Hepatocyte (in vitro differentiated cells): ENCODE data around the gene PTGS1. TPM values are rescaled to one million over a fixed set of nuclear protein-coding genes. Genes with fewer than 3 reads are reported as not detected.

Source experiments
- DNase-seq: peaks from one replicate; pipeline ENCODE4 v3.0.0-alpha.2; 2016; ENCODE audit warnings: low spot score
- H2AFZ ChIP-seq: fragments of 200-600 bp; sonication (generic); 2 replicates; pipeline ENCODE4 v1.6.0; 2016; ENCODE audit warnings: antibody characterized with exemption, mild to moderate bottlenecking
- H3K27ac ChIP-seq: fragments of 200-600 bp; sonication (generic); 2 replicates; pipeline ENCODE4 v1.5.1; 2016; ENCODE audit warnings: mild to moderate bottlenecking
- H3K27me3 ChIP-seq: fragments of 200-600 bp; sonication (generic); 2 replicates; pipeline ENCODE4 v1.6.1; 2016
- H3K36me3 ChIP-seq: fragments of 200-600 bp; sonication (generic); replicated peaks from 2 replicates; pipeline ENCODE4 v1.5.1; 2016; ENCODE audit warnings: low read depth; ENCODE audit not compliant: insufficient read depth
- H3K4me1 ChIP-seq: fragments of 200-600 bp; sonication (generic); 2 replicates; pipeline ENCODE4 v1.5.1; 2016; ENCODE audit warnings: mild to moderate bottlenecking, moderate library complexity; ENCODE audit not compliant: insufficient read depth
- H3K4me2 ChIP-seq: fragments of 200-600 bp; sonication (generic); 2 replicates; pipeline ENCODE4 v1.6.0; 2016
- H3K4me3 ChIP-seq: fragments of 200-600 bp; sonication (generic); 2 replicates; pipeline ENCODE4 v1.5.1; 2016; ENCODE audit warnings: mild to moderate bottlenecking
- H3K79me2 ChIP-seq: fragments of 200-600 bp; sonication (generic); 2 replicates; pipeline ENCODE4 v1.6.0; 2017; ENCODE audit warnings: mild to moderate bottlenecking
- H3K9me2 ChIP-seq: fragments of 200-600 bp; sonication (generic); replicated peaks from 2 replicates; pipeline ENCODE4 v1.6.0; 2017; ENCODE audit warnings: mild to moderate bottlenecking; ENCODE audit not compliant: insufficient read depth
- H3K9me3 ChIP-seq: fragments of 200-600 bp; sonication (generic); 2 replicates; pipeline ENCODE4 v1.5.1; 2016; ENCODE audit warnings: low read depth, mild to moderate bottlenecking
- H4K20me1 ChIP-seq: fragments of 200-600 bp; sonication (generic); 2 replicates; pipeline ENCODE4 v1.6.0; 2016; ENCODE audit warnings: mild to moderate bottlenecking; ENCODE audit not compliant: insufficient read depth, poor library complexity, severe bottlenecking
- EZH2 ChIP-seq: fragments of 200-600 bp; sonication (generic); IDR thresholded peaks from 2 replicates; pipeline ENCODE4 v1.6.1; 2016; ENCODE audit warnings: antibody characterized with exemption, mild to moderate bottlenecking, borderline replicate concordance
- EZH2phosphoT487 ChIP-seq: fragments of 200-600 bp; sonication (generic); IDR thresholded peaks from one replicate; pipeline ENCODE4 v1.6.1; 2018; ENCODE audit warnings: antibody characterized with exemption, mild to moderate bottlenecking, low read depth, moderate library complexity; ENCODE audit not compliant: unreplicated experiment, severe bottlenecking
- WGBS: methylation state at CpG from one replicate; pipeline ENCODE4 v1.1.6; 2016; ENCODE audit warnings: low lambda C conversion rate; ENCODE audit errors: missing lambda C conversion rate; 5-methylcytosine and 5-hydroxymethylcytosine counted together
- polyA plus RNA-seq: library from polyadenylated mRNA; unstranded; fragments of >200 nt; fragmentation: Nextera tagmentation; extraction: Ambion mirVana; gene quantifications from 2 replicates; pipeline ENCODE4 v1.2.1, GENCODE V29; 2016
- total RNA-seq: library from RNA; depleted of rRNA; stranded (reverse); fragments of >200 nt; gene quantifications from 2 replicates; pipeline ENCODE4 v1.2.3, GENCODE V29; 2014
- TF ChIP-seq, protein P1 (sequence below): fragments of 200-600 bp; sonication (generic); IDR thresholded peaks from 2 replicates; pipeline ENCODE4 v1.5.1; 2016; ENCODE audit warnings: antibody characterized with exemption, mild to moderate bottlenecking; ENCODE audit not compliant: poor library complexity

Gene PTGS1
- total and polyA plus RNA-seq, 2 experiments from 2014 or later: 4.2 to 7.3 TPM

DNA sequence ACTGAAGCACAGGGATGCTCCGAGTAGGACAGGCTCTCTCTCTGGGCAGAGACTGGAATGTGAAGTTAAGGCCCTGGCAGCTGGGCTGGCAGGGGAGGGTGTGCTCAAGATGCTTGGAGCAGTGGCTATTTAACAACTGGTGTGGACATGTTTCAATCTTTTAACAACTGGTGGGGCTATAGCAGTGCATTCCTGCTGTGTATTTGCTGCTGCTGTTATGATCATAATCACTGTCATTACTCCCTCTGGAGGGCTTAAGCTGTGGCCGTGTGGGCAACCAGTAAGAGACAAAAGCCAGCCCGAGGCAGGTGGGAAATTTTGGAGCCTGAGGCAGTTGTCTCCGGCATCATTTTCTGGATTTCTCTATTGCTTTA is 33.3 kb upstream of the PTGS1 start:
- H4K20me1 ChIP-seq: no peaks in the 10 kb centered on the region
- 61% methylated on average over 4 of the region's 4 CpGs for whole genome bisulfite sequencing
- H3K9me3 ChIP-seq: no peaks in the 10 kb centered on the region
- H2AFZ ChIP-seq: no peak overlapping the region
- TF ChIP-seq EZH2phosphoT487 (no peak), EZH2 (no peak)
- TF ChIP-seq, protein P1, sequence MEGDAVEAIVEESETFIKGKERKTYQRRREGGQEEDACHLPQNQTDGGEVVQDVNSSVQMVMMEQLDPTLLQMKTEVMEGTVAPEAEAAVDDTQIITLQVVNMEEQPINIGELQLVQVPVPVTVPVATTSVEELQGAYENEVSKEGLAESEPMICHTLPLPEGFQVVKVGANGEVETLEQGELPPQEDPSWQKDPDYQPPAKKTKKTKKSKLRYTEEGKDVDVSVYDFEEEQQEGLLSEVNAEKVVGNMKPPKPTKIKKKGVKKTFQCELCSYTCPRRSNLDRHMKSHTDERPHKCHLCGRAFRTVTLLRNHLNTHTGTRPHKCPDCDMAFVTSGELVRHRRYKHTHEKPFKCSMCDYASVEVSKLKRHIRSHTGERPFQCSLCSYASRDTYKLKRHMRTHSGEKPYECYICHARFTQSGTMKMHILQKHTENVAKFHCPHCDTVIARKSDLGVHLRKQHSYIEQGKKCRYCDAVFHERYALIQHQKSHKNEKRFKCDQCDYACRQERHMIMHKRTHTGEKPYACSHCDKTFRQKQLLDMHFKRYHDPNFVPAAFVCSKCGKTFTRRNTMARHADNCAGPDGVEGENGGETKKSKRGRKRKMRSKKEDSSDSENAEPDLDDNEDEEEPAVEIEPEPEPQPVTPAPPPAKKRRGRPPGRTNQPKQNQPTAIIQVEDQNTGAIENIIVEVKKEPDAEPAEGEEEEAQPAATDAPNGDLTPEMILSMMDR: no peak
- no peaks in the 10 kb centered on the region for H3K4me1 ChIP-seq
- no peaks in the 10 kb centered on the region for H3K36me3 ChIP-seq
- H3K79me2 ChIP-seq: no peaks in the 10 kb centered on the region
- H3K9me2 ChIP-seq: no peaks in the 10 kb centered on the region
- H3K4me3 ChIP-seq: no peak overlapping the region
- H3K27ac ChIP-seq: no peak overlapping the region
- DNase-seq: no peak
- peaks cover 42% of the 10 kb centered on the region for H3K27me3 ChIP-seq
- no peak overlapping the region for H3K4me2 ChIP-seq

DNA sequence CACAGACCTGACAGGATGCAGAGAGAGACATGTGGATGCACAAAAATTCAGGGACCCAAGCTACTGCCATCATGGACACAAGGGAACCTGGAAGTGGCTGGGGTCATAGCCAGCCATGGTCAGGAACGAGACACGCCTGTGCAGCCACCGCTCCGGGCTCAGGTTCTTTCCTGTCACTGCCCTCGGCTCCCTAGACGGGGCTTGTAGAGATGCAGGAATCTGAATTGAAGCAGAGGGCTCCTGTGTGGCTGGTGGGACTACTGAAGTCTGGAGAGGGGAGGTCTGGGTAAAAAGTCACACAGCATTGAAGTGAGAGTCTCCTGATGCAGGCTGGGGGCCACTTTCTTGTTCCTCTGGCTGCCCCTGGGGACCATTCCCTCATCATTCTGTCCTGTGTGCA is 32.3 kb upstream of the PTGS1 start:
- Histone ChIP-seq H3K79me2 (no peaks in the 10 kb centered on the region), H3K9me2 (no peaks in the 10 kb centered on the region), H2AFZ (no peak overlapping the region), H3K4me1 (no peaks in the 10 kb centered on the region), H3K27me3 (peaks cover 42% of the 10 kb centered on the region), H3K4me3 (no peak overlapping the region), H3K4me2 (no peak overlapping the region), H3K27ac (no peak overlapping the region), H3K36me3 (no peaks in the 10 kb centered on the region), H4K20me1 (no peaks in the 10 kb centered on the region), H3K9me3 (no peaks in the 10 kb centered on the region)
- WGBS: 75% methylated on average over 6 of the region's 6 CpGs
- TF ChIP-seq EZH2 (no peak), EZH2phosphoT487 (no peak)
- TF ChIP-seq, protein P1: no peak
- no peak for DNase-seq

DNA sequence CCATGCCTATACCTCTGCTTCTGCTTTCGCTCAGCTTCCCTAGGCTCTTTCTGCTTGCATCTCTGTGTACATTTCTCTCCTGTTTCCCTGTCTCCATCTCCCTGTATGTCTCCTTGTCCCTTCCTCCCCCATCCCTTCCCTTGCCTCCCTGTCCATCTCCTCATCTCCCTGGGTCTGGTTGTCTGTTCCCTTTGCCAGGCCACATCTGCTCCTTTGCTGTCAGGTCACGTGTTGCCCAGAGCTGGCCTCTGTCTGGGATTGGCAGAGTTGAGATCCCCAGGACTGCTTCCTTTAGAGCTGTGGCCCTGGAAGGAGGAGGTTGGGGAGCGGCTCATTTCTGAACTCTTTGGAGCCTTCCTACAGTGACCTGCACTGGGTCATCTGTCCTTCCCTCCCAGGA is 31.8 kb upstream of the PTGS1 start:
- no peak overlapping the region for H3K27ac ChIP-seq
- no peak for TF ChIP-seq EZH2
- TF ChIP-seq EZH2phosphoT487: no peak
- TF ChIP-seq, protein P1: no peak
- no peaks in the 10 kb centered on the region for H3K79me2 ChIP-seq
- no peak overlapping the region for H3K4me2 ChIP-seq
- no peaks in the 10 kb centered on the region for H3K4me1 ChIP-seq
- H3K9me3 ChIP-seq: no peaks in the 10 kb centered on the region
- DNase-seq: no peak
- no peaks in the 10 kb centered on the region for H4K20me1 ChIP-seq
- no peaks in the 10 kb centered on the region for H3K9me2 ChIP-seq
- H2AFZ ChIP-seq: no peak overlapping the region
- 76% methylated on average over 3 of the region's 3 CpGs for WGBS
- H3K4me3 ChIP-seq: no peak overlapping the region
- no peaks in the 10 kb centered on the region for H3K36me3 ChIP-seq
- H3K27me3 ChIP-seq: peaks cover 42% of the 10 kb centered on the region

DNA sequence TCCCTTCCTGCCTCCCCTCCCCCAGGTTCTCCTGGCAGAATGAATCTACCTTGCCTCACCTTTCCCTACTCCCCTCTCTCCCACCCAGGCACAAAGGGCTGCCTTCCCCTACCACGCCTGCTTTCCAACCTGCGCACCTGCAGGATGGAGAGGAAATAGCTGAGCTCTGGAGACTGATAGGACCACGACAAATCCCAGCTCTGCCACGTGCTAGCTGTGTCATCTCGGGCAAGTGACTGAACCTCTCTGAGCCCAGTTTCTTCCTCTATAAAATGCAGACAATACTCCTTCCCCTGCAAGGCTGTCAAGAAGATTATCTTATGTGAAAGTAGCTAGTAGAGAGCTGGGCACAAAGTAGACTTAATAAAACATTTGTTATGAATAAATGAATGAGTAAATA is 31.2 kb upstream of the PTGS1 start:
- TF ChIP-seq, protein P1: no peak
- TF ChIP-seq EZH2 (no peak), EZH2phosphoT487 (no peak)
- H4K20me1 ChIP-seq: no peaks in the 10 kb centered on the region
- H3K4me2 ChIP-seq: no peak overlapping the region
- H3K9me3 ChIP-seq: no peaks in the 10 kb centered on the region
- no peak overlapping the region for H3K4me3 ChIP-seq
- no peaks in the 10 kb centered on the region for H3K9me2 ChIP-seq
- no peak overlapping the region for H2AFZ ChIP-seq
- H3K4me1 ChIP-seq: no peaks in the 10 kb centered on the region
- H3K36me3 ChIP-seq: no peaks in the 10 kb centered on the region
- no peaks in the 10 kb centered on the region for H3K79me2 ChIP-seq
- 85% methylated on average over 5 of the region's 5 CpGs for WGBS
- no peak for DNase-seq
- H3K27me3 ChIP-seq: peaks cover 42% of the 10 kb centered on the region
- H3K27ac ChIP-seq: no peak overlapping the region
